ENCODE measurements around the gene SLC9C2.
A peak's percentile ranks its signal among the peaks of the same experiment; 100 is the strongest.

SLC9C2 gene

GRCh38 chr1:173453982-173454381 is 148.9 kb downstream of the SLC9C2 start:
- peak; percentile 77 for DNase-seq (ENCODE audit: low read depth)

GRCh38 chr1:173451981-173452380 is 150.9 kb downstream of the SLC9C2 start:
- no peak for DNase-seq (ENCODE audit: low read depth)

Data from EH (cell line).